Measurements from ENCODE around the gene DDIT3.

- no peak for TF ChIP-seq CTCF (IDR thresholded peaks at IDR 0.05; ENCODE audit: insufficient read depth, low read depth, low read length)
- TF ChIP-seq EZH2 (IDR thresholded peaks at IDR 0.05; ENCODE audit: insufficient read depth, low read length), result no peak
Observed at GRCh38 chr12:57485695-57486094, 34.6 kb downstream of the DDIT3 start.

Measured in astrocyte (in vitro differentiated cells and primary cell).